ENCODE measurements around the gene KLC1.
"Not testable (repeated sequence)": the region's sequence is repeated elsewhere in the genome, so short reads cannot be mapped to it uniquely, and the experiment has no call there.

Gene KLC1

GRCh38 chr14:103633391-103633790, 4.4 kb downstream of the KLC1 start:
- H3K4me1 Mint-ChIP-seq (ENCODE audit: low read depth) = peaks cover 61% of the 10 kb centered on the region
- peaks cover 51% of the 10 kb centered on the region for H3K36me3 Mint-ChIP-seq (ENCODE audit: low read depth)
- no peak for DNase-seq
- H3K27me3 Mint-ChIP-seq = no peaks in the 10 kb centered on the region
- H3K27ac Mint-ChIP-seq = peak overlapping the region; percentile 77
- H3K4me3 Mint-ChIP-seq = no peak overlapping the region
- H3K9me3 Mint-ChIP-seq = no peaks in the 10 kb centered on the region

DNA sequence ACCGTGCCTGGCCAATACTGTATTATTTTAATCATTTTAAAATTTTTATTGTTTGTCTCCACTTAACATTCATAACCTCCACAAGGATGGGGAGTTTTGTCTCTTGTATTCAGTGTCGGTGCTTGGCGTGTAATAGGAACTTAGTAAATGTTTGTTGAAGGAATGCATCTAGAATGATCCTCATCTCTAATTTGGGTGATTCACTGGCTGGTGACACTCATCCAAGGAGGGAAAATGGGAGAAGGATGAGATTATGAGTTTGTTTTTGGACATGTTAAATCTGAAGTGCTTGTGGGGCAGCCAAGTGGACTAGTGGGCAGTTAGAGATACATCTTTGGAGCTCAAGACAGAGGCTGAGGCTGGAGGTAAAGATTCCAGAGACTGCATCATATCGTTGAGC, 5.1 kb downstream of the KLC1 start:
- DNase-seq = no peak
- H3K9me3 Mint-ChIP-seq = no peaks in the 10 kb centered on the region
- peaks cover 56% of the 10 kb centered on the region for H3K36me3 Mint-ChIP-seq (ENCODE audit: low read depth)
- peak overlapping the region; percentile 53 for H3K27ac Mint-ChIP-seq
- peaks cover 66% of the 10 kb centered on the region for H3K4me1 Mint-ChIP-seq (ENCODE audit: low read depth)
- no peak overlapping the region for H3K4me3 Mint-ChIP-seq
- no peaks in the 10 kb centered on the region for H3K27me3 Mint-ChIP-seq

- Mint-ChIP-seq H3K4me1 (ENCODE audit: low read depth) (peaks cover 54% of the 10 kb centered on the region), H3K27me3 (no peaks in the 10 kb centered on the region), H3K4me3 (no peak overlapping the region), H3K9me3 (no peaks in the 10 kb centered on the region), H3K27ac (peak overlapping the region; percentile 65), H3K36me3 (ENCODE audit: low read depth) (peaks cover 48% of the 10 kb centered on the region)
- no peak for DNase-seq
Measured at GRCh38 chr14:103638594-103638993, 9.6 kb downstream of the KLC1 start.

DNA sequence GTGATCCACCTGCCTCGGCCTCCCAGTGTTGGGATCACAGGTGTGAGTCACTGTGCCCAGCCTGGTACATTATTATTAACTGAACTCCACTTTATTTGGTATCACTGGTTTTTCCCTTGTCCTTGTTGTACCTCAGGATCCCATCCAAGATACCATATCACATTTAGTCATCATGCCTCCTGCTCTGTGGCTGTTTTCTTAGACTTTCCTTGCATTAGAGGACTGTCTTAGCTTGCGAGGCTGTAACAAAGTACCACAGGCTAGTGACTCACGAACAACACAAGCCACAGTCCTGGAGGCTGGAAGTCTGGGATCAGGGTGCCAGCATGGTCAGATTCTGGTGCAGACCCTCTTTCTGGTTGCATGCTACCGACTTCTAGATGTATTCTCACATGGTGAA, 12.2 kb downstream of the KLC1 start:
- Mint-ChIP-seq H3K4me1 (ENCODE audit: low read depth) (peaks cover 43% of the 10 kb centered on the region), H3K27ac (peak overlapping the region; percentile 37), H3K36me3 (ENCODE audit: low read depth) (peaks cover 36% of the 10 kb centered on the region), H3K9me3 (no peaks in the 10 kb centered on the region), H3K4me3 (no peak overlapping the region), H3K27me3 (no peaks in the 10 kb centered on the region)
- no peak for DNase-seq

- H3K36me3 Mint-ChIP-seq (ENCODE audit: low read depth) = peaks cover 20% of the 10 kb centered on the region
- no peak overlapping the region for H3K4me3 Mint-ChIP-seq
- H3K27ac Mint-ChIP-seq = no peak overlapping the region
- no peak for DNase-seq
- no peaks in the 10 kb centered on the region for H3K9me3 Mint-ChIP-seq
- H3K4me1 Mint-ChIP-seq (ENCODE audit: low read depth) = peaks cover 26% of the 10 kb centered on the region
- H3K27me3 Mint-ChIP-seq = no peaks in the 10 kb centered on the region
Measured at GRCh38 chr14:103646189-103646588, 17.2 kb downstream of the KLC1 start.

- no peaks in the 10 kb centered on the region for H3K9me3 Mint-ChIP-seq
- H3K27ac Mint-ChIP-seq = no peak overlapping the region
Measured at GRCh38 chr14:103649001-103649400, 20.0 kb downstream of the KLC1 start.

GRCh38 chr14:103650213-103650612, 21.2 kb downstream of the KLC1 start:
- H3K36me3 Mint-ChIP-seq (ENCODE audit: low read depth) = peaks cover 32% of the 10 kb centered on the region

More at GRCh38 chr14:103649001-103649400, 20.0 kb downstream of the KLC1 start:
- no peak overlapping the region for H3K4me3 Mint-ChIP-seq
- H3K27me3 Mint-ChIP-seq = no peaks in the 10 kb centered on the region
- DNase-seq = no peak
- peaks cover 26% of the 10 kb centered on the region for H3K4me1 Mint-ChIP-seq (ENCODE audit: low read depth)
- H3K36me3 Mint-ChIP-seq (ENCODE audit: low read depth) = peaks cover 25% of the 10 kb centered on the region

GRCh38 chr14:103651585-103651984, 22.6 kb downstream of the KLC1 start:
- H3K4me3 Mint-ChIP-seq = no peak overlapping the region
- H3K27me3 Mint-ChIP-seq = no peaks in the 10 kb centered on the region
- DNase-seq = no peak
- H3K4me1 Mint-ChIP-seq (ENCODE audit: low read depth) = peaks cover 23% of the 10 kb centered on the region
- peaks cover 45% of the 10 kb centered on the region for H3K36me3 Mint-ChIP-seq (ENCODE audit: low read depth)
- H3K27ac Mint-ChIP-seq = peak overlapping the region; percentile 48
- no peaks in the 10 kb centered on the region for H3K9me3 Mint-ChIP-seq

More at GRCh38 chr14:103650213-103650612, 21.2 kb downstream of the KLC1 start:
- Mint-ChIP-seq H3K27ac (peak overlapping the region; percentile 4), H3K9me3 (no peaks in the 10 kb centered on the region), H3K4me3 (no peak overlapping the region), H3K4me1 (ENCODE audit: low read depth) (peaks cover 22% of the 10 kb centered on the region), H3K27me3 (no peaks in the 10 kb centered on the region)
- no peak for DNase-seq

DNA sequence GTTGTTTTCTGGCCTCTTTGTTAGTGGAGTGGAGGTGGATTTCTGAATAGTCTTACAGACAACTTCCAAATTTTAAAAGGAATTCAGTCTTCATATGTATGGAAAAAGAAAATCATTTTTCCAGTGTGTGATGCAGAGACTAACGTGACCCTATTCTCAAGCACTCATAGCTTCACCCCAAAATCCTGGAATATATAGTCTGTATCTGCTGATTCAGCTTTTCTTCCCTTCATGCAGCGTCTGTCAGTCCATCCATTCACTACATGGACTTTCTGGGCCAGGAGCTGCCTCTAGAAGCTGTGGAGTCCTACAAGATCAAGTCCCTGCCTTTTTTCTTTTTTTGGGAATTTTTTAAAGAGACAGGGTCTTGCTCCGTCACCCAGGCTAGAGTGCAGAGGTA, 23.8 kb downstream of the KLC1 start:
- DNase-seq = no peak
- Mint-ChIP-seq H3K36me3 (ENCODE audit: low read depth) (peaks cover 57% of the 10 kb centered on the region), H3K27ac (no peak overlapping the region), H3K27me3 (no peaks in the 10 kb centered on the region), H3K4me1 (ENCODE audit: low read depth) (peaks cover 20% of the 10 kb centered on the region), H3K4me3 (no peak overlapping the region), H3K9me3 (no peaks in the 10 kb centered on the region)

DNA sequence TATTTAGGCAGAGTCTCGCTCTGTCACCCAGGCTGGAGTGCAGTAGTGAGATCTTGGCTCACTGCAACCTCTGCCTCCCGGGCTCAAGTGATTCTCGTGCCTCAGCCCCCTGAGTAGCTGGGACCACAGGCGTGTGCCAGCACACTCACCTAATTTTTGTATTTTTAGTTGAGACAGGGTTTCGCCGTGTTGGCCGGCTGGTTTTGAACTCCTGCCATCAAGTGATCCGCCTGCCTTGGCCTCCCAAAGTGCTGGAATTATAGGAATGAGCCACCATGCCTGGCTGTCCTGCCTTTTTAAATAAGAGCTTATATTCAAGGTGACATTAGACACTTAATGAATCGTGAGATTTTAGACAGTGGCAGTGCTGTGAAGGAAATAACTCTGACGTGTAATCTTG, 24.3 kb downstream of the KLC1 start:
- not testable (repeated sequence) for DNase-seq

DNA sequence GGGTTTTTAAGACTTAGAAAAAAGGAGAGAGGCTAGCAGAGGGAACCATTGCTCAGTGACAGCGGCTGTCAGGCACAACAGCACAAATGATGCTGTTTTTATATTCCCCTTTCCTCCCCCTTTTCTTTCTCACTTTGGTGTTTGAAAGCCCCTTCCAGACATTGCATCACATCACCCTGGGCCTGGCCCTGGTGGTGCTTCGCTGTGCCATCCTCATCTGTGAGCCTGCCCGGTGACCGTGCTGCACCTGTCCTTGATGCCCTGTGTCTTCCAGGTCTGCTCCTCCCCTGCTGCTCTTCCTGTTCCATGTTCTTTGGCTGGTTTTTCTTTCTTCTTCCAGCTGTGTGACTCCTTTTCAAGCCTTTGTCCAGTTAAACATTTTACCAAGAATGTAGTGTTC, 24.8 kb downstream of the KLC1 start:
- Mint-ChIP-seq H3K4me1 (ENCODE audit: low read depth) (peaks cover 20% of the 10 kb centered on the region), H3K27me3 (no peaks in the 10 kb centered on the region), H3K4me3 (no peak overlapping the region), H3K36me3 (ENCODE audit: low read depth) (peaks cover 57% of the 10 kb centered on the region), H3K9me3 (no peaks in the 10 kb centered on the region), H3K27ac (peak overlapping the region; percentile 83)
- DNase-seq = no peak

More for the DNA sequence above, 24.3 kb downstream of the KLC1 start:
- H3K27me3 Mint-ChIP-seq, H3K4me3 Mint-ChIP-seq, H3K9me3 Mint-ChIP-seq: not testable (repeated sequence)
- H3K36me3 Mint-ChIP-seq (ENCODE audit: low read depth) = peaks cover 58% of the 10 kb centered on the region
- H3K4me1 Mint-ChIP-seq (ENCODE audit: low read depth) = peaks cover 20% of the 10 kb centered on the region
- peak overlapping the region; percentile 83 for H3K27ac Mint-ChIP-seq

DNA sequence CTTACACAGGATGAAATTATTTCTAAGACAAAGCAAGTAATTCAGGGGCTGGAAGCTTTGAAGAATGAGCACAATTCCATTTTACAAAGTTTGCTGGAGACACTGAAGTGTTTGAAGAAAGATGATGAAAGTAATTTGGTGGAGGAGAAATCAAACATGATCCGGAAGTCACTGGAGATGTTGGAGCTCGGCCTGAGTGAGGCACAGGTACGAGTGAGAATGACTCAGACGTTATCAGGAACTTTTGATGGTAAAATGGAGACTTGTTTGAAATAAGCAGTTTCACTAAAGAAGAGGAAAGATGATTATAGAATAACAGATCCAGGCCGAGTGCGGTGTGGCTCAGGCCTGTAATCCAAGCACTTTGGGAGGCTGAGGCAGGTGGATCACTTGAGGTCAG, 25.6 kb downstream of the KLC1 start:
- Mint-ChIP-seq H3K36me3 (ENCODE audit: low read depth) (peaks cover 62% of the 10 kb centered on the region), H3K4me1 (ENCODE audit: low read depth) (peaks cover 20% of the 10 kb centered on the region), H3K27ac (peak overlapping the region; percentile 31), H3K9me3 (no peaks in the 10 kb centered on the region), H3K4me3 (no peak overlapping the region), H3K27me3 (no peaks in the 10 kb centered on the region)
- no peak for DNase-seq

DNA sequence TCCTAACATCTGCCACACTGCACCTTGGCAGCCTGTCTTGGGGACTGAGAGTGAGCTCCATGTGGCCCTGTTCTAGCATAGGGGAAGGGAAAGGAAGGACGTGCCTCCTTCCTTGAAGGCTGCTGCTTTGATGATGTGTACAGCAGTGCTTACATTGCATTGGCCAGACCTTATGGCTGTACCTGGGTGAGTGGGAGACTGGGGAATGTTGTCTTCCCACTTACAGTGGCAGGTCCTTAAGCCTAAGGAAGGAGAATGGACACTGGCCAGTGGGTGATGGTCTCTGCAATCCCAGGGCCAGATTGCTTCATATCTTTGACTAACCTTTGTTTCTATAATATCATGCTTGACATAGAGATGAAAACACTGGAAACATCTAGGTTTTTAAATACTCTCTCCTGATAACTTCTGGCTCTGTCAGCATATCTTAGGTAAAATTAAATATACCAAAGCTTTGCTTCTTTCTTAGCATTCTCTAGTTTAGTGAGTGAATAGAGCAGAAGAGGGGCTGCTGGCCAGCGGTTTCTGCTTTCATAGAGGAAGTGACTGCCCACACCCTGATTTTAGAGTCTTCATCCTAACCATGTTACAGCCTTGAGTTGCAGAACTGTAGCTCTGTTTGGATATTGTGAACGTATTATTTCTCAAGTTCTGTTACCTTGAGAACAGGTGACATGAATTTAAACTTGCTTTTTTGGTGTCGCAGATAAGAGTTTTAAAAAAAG, 27.2 kb downstream of the KLC1 start:
- H3K4me1 Mint-ChIP-seq (ENCODE audit: low read depth) = peaks cover 15% of the 10 kb centered on the region
- H3K4me3 Mint-ChIP-seq = no peak overlapping the region
- peak overlapping the region; percentile 60 for H3K27ac Mint-ChIP-seq
- H3K36me3 Mint-ChIP-seq (ENCODE audit: low read depth) = peaks cover 70% of the 10 kb centered on the region
- H3K27me3 Mint-ChIP-seq = no peaks in the 10 kb centered on the region
- no peak for DNase-seq
- no peaks in the 10 kb centered on the region for H3K9me3 Mint-ChIP-seq

DNA sequence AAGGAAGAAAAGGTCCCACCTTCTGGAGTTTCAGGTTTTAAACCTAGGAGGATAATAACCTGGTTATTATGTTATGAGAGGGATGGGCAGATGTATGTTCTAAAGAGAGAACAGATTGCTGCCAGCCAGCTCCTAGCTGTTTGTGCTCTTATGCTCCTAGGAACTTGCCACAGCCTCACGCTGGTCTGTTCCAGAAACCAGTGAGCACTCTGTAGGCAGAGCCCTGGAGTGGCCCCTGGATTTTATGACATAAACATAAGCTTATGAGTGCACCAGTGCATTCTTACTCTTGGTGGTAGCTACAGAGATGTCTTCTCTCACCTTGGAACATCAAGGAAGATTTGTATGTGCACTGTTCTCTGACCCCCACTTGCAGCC, 27.7 kb downstream of the KLC1 start:
- Mint-ChIP-seq H3K9me3 (no peaks in the 10 kb centered on the region), H3K27ac (no peak overlapping the region), H3K4me3 (no peak overlapping the region), H3K4me1 (ENCODE audit: low read depth) (peaks cover 12% of the 10 kb centered on the region), H3K36me3 (ENCODE audit: low read depth) (peaks cover 74% of the 10 kb centered on the region), H3K27me3 (no peaks in the 10 kb centered on the region)
- no peak for DNase-seq

DNA sequence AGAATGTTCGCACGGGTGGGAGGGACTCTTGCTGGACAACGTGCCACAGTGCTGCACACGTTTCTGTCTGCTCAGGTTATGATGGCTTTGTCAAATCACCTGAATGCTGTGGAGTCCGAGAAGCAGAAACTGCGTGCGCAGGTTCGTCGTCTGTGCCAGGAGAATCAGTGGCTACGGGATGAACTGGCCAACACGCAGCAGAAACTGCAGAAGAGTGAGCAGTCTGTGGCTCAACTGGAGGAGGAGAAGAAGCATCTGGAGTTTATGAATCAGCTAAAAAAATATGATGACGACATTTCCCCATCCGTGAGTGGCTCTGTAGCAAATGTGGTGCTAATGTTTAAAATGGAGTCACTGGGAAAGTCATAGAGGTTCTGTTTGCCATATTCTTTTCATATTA, 28.5 kb downstream of the KLC1 start:
- Mint-ChIP-seq H3K36me3 (ENCODE audit: low read depth) (peaks cover 79% of the 10 kb centered on the region), H3K4me1 (ENCODE audit: low read depth) (peaks cover 7% of the 10 kb centered on the region)
- DNase-seq = no peak

More for the DNA sequence above, 28.5 kb downstream of the KLC1 start:
- Mint-ChIP-seq H3K9me3 (no peaks in the 10 kb centered on the region), H3K27ac (peak overlapping the region; percentile 74), H3K27me3 (no peaks in the 10 kb centered on the region), H3K4me3 (no peak overlapping the region)
